HEK293 (cell line): ENCODE results near the gene SLAMF9.

Experiments used
- CTCF ChIA-PET: fragments of 350-600 bp; formaldehyde crosslinking; extraction: SDS; loops from one replicate; lab custom pipeline; 2021; ENCODE audit warnings: antibody characterized with exemption; lab: Yijun Ruan, JAX
- POLR2A ChIA-PET: fragments of 300-600 bp; formaldehyde crosslinking; extraction: SDS; loops from one replicate; lab custom pipeline; 2020; ENCODE audit warnings: antibody characterized with exemption, inconsistent platforms; lab: Yijun Ruan, JAX
- H3K27ac ChIP-seq: fragments of 200-500 bp; sonication (Bioruptor generic); 2 replicates; pipeline ENCODE4 v1.5.1; 2014; ENCODE audit warnings: low read depth, low read length, control low read depth, inconsistent platforms; ENCODE audit errors: extremely low read depth
- H3K36me3 ChIP-seq, 2 experiments: fragments of 200-500 bp in 1 of 2; sonication (Bioruptor generic) in 1 of 2; 1 replicate in 1 of 2; 2 replicates in 1 of 2; pipeline ENCODE4 v1.5.1; 2014 to 2017; ENCODE audit warnings: inconsistent platforms in 2 of 2, low read length in 2 of 2; ENCODE audit not compliant: control insufficient read depth in 2 of 2, insufficient read depth in 1 of 2
- H3K4me1 ChIP-seq: fragments of 200-500 bp; sonication (Bioruptor generic); 2 replicates; pipeline ENCODE4 v1.5.1; 2014; ENCODE audit warnings: mild to moderate bottlenecking, low read length, inconsistent platforms; ENCODE audit not compliant: control insufficient read depth, insufficient read depth
- H3K4me3 ChIP-seq: 2 replicates; pipeline ENCODE4 v1.5.1; 2011; ENCODE audit warnings: low read depth, mild to moderate bottlenecking, control low read depth, low read length, moderate library complexity
- H3K9me3 ChIP-seq: fragments of 200-500 bp; sonication (Bioruptor generic); 2 replicates; pipeline ENCODE4 v1.5.1; 2014; ENCODE audit warnings: low read depth, low read length, inconsistent platforms; ENCODE audit not compliant: control insufficient read depth, insufficient read depth
- ATF2 ChIP-seq: fragments of 450-650 bp; formaldehyde crosslinking; IDR thresholded peaks from 2 replicates; pipeline ENCODE4 v1.5.1; 2016; ENCODE audit warnings: missing biosample characterization, missing genetic modification characterization, low read depth
- IKZF3 ChIP-seq: fragments of 450-650 bp; IDR thresholded peaks from 2 replicates; pipeline ENCODE4 v1.5.0; 2018; ENCODE audit warnings: missing biosample characterization, mild to moderate bottlenecking, missing genetic modification characterization, moderate library complexity
- ZFP3 ChIP-seq: fragments of 450-650 bp; formaldehyde crosslinking; IDR thresholded peaks from 2 replicates; pipeline ENCODE4 v1.5.1; 2016; ENCODE audit warnings: low read depth, missing biosample characterization, missing genetic modification characterization
- ZNF184 ChIP-seq: fragments of 450-650 bp; IDR thresholded peaks from 2 replicates; pipeline ENCODE4 v1.5.1; 2018; ENCODE audit warnings: missing biosample characterization, mild to moderate bottlenecking, missing genetic modification characterization
- ZNF23 ChIP-seq: fragments of 450-650 bp; formaldehyde crosslinking; IDR thresholded peaks from 2 replicates; pipeline ENCODE4 v1.5.1; 2016; ENCODE audit warnings: missing biosample characterization, missing genetic modification characterization, borderline replicate concordance
- ZNF274 ChIP-seq, 2 experiments: fragments of 200-500 bp in 1 of 2; fragments of 450-650 bp in 1 of 2; sonication (Bioruptor generic) in 1 of 2; formaldehyde crosslinking in 1 of 2; IDR thresholded peaks; 2 replicates each; pipeline versions ENCODE4 v1.5.1 to v1.6.1; 2014 to 2016; ENCODE audit warnings: borderline replicate concordance in 1 of 2, inconsistent platforms in 1 of 2, low read length in 1 of 2, missing biosample characterization in 1 of 2, missing genetic modification characterization in 1 of 2
- ZNF37A ChIP-seq: fragments of 450-650 bp; IDR thresholded peaks from 2 replicates; pipeline ENCODE4 v1.5.1; 2018; ENCODE audit warnings: missing biosample characterization, missing genetic modification characterization
- ZNF394 ChIP-seq: fragments of 450-650 bp; formaldehyde crosslinking; IDR thresholded peaks from 2 replicates; pipeline ENCODE4 v1.5.1; 2016; ENCODE audit warnings: missing biosample characterization, missing genetic modification characterization, mild to moderate bottlenecking, moderate library complexity, borderline replicate concordance
- ZNF514 ChIP-seq: fragments of 450-650 bp; formaldehyde crosslinking; IDR thresholded peaks from 2 replicates; pipeline ENCODE4 v1.5.1; 2016; ENCODE audit warnings: missing biosample characterization, missing genetic modification characterization
- ZNF544 ChIP-seq: fragments of 450-650 bp; formaldehyde crosslinking; IDR thresholded peaks from 2 replicates; pipeline ENCODE4 v1.5.0; 2017; ENCODE audit warnings: missing biosample characterization, missing genetic modification characterization
- ZNF76 ChIP-seq: fragments of 450-650 bp; formaldehyde crosslinking; IDR thresholded peaks from 2 replicates; pipeline ENCODE4; 2016; ENCODE audit warnings: low read depth, missing biosample characterization, missing genetic modification characterization, borderline replicate concordance
- ZNF837 ChIP-seq: fragments of 450-650 bp; formaldehyde crosslinking; IDR thresholded peaks from 2 replicates; pipeline ENCODE4 v1.5.1; 2016; ENCODE audit warnings: missing biosample characterization, missing genetic modification characterization
- ZSCAN16 ChIP-seq: fragments of 450-650 bp; formaldehyde crosslinking; IDR thresholded peaks from 2 replicates; pipeline ENCODE4 v1.5.1; 2016; ENCODE audit warnings: missing biosample characterization, missing genetic modification characterization
- ZXDB ChIP-seq: fragments of 450-650 bp; formaldehyde crosslinking; IDR thresholded peaks from 2 replicates; pipeline ENCODE4 v1.5.1; 2016; ENCODE audit warnings: missing biosample characterization, missing genetic modification characterization
- TF ChIP-seq, protein P1 (sequence below): fragments of 450-650 bp; formaldehyde crosslinking; IDR thresholded peaks from 2 replicates; pipeline ENCODE4; 2016; ENCODE audit warnings: missing biosample characterization, missing genetic modification characterization
- TF ChIP-seq, protein P2 (sequence below): fragments of 450-650 bp; formaldehyde crosslinking; IDR thresholded peaks from 2 replicates; pipeline ENCODE4 v1.5.1; 2016; ENCODE audit warnings: missing biosample characterization, missing genetic modification characterization, low read depth

The SLAMF9 gene

GRCh38 chr1:159974350-159974965, 20.4 kb upstream of the SLAMF9 start:
- ChIA-PET CTCF (interaction anchor here (2.0 kb wide), 1 partner anchor 32 kb away, joined by 7 read pairs; no protein-coding TSS in a partner anchor), POLR2A (no interaction called here)
- TF ChIP-seq, protein P1, sequence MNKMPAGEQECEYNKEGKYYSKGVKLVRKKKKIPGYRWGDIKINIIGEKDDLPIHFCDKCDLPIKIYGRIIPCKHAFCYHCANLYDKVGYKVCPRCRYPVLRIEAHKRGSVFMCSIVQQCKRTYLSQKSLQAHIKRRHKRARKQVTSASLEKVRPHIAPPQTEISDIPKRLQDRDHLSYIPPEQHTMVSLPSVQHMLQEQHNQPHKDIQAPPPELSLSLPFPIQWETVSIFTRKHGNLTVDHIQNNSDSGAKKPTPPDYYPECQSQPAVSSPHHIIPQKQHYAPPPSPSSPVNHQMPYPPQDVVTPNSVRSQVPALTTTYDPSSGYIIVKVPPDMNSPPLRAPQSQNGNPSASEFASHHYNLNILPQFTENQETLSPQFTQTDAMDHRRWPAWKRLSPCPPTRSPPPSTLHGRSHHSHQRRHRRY (tag by site-specific recombination), result no peak
- TF ChIP-seq ZXDB (tag by site-specific recombination), result no peak
- no peak for TF ChIP-seq ZNF76 (tag by site-specific recombination)
- TF ChIP-seq ZSCAN16, result no peak
- no peak for TF ChIP-seq ZNF544 (tag by site-specific recombination)
- no peak for TF ChIP-seq ZNF184
- H3K4me3 ChIP-seq, result no peak overlapping the region
- no peaks in the 10 kb centered on the region for H3K4me1 ChIP-seq
- H3K9me3 ChIP-seq, result no peaks in the 10 kb centered on the region
- no peak overlapping the region for H3K27ac ChIP-seq
- no peaks in the 10 kb centered on the region for H3K36me3 ChIP-seq

DNA sequence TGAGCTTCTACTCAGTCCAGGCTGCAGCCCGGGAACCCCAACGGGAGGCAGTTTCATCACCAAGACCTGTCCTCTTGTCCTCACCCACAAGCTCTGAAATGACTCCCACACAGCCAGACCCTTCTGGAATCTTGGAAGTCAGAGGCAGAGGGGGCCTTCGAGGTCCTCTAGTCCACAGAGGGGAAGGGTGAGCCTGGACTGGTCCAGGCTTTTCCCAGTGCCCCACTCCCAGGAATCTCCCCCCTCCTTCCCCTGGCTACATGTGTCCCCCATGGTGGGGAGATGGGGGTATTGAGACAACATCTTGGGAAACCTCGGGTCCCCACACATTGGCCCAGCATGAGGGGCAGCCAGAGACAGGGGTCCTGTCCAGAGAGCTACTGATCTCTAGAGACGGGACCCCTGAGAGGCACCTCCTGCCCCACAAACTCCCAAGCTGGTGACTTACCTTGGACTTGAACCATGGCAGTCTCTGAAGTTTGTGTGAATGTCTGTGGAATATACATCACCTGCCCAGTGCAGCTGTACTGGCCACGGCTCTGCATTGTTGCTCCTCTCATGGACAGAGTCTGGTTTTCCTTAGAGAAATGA, 19.4 kb upstream of the SLAMF9 start:
- POLR2A ChIA-PET, result no interaction called here
- no peak overlapping the region for H3K4me3 ChIP-seq
- H3K36me3 ChIP-seq, result no peaks in the 10 kb centered on the region
- H3K9me3 ChIP-seq, result no peaks in the 10 kb centered on the region
- no peaks in the 10 kb centered on the region for H3K4me1 ChIP-seq
- CTCF ChIA-PET, result interaction anchor here (1.1 to 2.0 kb wide), 2 partner anchors 33 to 35 kb away, joined by 3 to 7 read pairs; no protein-coding TSS in a partner anchor
- no peak overlapping the region for H3K27ac ChIP-seq
- TF ChIP-seq, protein P2, sequence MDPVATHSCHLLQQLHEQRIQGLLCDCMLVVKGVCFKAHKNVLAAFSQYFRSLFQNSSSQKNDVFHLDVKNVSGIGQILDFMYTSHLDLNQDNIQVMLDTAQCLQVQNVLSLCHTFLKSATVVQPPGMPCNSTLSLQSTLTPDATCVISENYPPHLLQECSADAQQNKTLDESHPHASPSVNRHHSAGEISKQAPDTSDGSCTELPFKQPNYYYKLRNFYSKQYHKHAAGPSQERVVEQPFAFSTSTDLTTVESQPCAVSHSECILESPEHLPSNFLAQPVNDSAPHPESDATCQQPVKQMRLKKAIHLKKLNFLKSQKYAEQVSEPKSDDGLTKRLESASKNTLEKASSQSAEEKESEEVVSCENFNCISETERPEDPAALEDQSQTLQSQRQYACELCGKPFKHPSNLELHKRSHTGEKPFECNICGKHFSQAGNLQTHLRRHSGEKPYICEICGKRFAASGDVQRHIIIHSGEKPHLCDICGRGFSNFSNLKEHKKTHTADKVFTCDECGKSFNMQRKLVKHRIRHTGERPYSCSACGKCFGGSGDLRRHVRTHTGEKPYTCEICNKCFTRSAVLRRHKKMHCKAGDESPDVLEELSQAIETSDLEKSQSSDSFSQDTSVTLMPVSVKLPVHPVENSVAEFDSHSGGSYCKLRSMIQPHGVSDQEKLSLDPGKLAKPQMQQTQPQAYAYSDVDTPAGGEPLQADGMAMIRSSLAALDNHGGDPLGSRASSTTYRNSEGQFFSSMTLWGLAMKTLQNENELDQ, result no peak
- TF ChIP-seq ZNF394 (no peak), ZNF514 (tag by site-specific recombination) (no peak), ZNF23 (tag by site-specific recombination) (no peak), ZNF274 (IDR thresholded peaks at IDR 0.05; ENCODE audit: low read length) (no peak), ZNF274 (tag by site-specific recombination; IDR thresholded peaks at IDR 0.05; ENCODE audit: borderline replicate concordance) (no peak), ZFP3 (no peak), ZNF837 (tag by site-specific recombination) (no peak), ATF2 (no peak), ZNF37A (tag by site-specific recombination) (no peak), IKZF3 (tag by site-specific recombination) (no peak)
